Measurements from ENCODE around the gene NRP2. TPM values are rescaled to one million over a fixed set of nuclear protein-coding genes. Genes with fewer than 3 reads are reported as not detected.

The NRP2 gene
- total RNA-seq, 5 donors from 2014 or later (not counting 1 experiment from before 2014, with no cell fraction given), result 0.85 to 1.1 (median 0.93) TPM; not detected in 2

- no peak overlapping the region for H3K4me3 ChIP-seq (ENCODE audit: control insufficient read depth in 1 of 2, extremely low read depth in 1 of 2, low read length in 1 of 2)
- Mint-ChIP-seq H3K4me3 (no peak overlapping the region), H3K27me3 (peaks cover 13 to 22% of the 10 kb centered on the region in 2 donors), H3K36me3 (no peaks in the 10 kb centered on the region), H3K27ac (no peak overlapping the region), H3K4me1 (peaks cover 0 to 6% (median 6%) of the 10 kb centered on the region in 3 donors), H3K9me3 (no peaks in the 10 kb centered on the region)
- H3K36me3 ChIP-seq (ENCODE audit: control insufficient read depth in 2 of 2, extremely low read depth in 1 of 2, insufficient read depth in 1 of 2, low read length in 1 of 2), result no peaks in the 10 kb centered on the region
- no peaks in the 10 kb centered on the region for H3K9me3 ChIP-seq
- peaks cover 0 to 9% of the 10 kb centered on the region in 2 experiments for H3K27me3 ChIP-seq (replicated peaks in 1 of 2; ENCODE audit: control insufficient read depth in 2 of 2, extremely low read depth in 1 of 2, insufficient read depth in 2 of 2, low read length in 1 of 2)
- CTCF ChIA-PET, result no interaction called here
- POLR2A ChIA-PET, result no interaction called here
- DNase-seq (no peak), ATAC-seq (replicated peaks in 1 of 4) (no peak)
- 95% methylated on average over 3 of the region's 10 CpGs for WGBS (ENCODE audit: insufficient coverage)
- no peaks in the 10 kb centered on the region for H3K4me1 ChIP-seq (ENCODE audit: control insufficient read depth in 1 of 2, extremely low read depth in 1 of 2, insufficient read depth in 2 of 2, low read length in 2 of 2)
- H3K27ac ChIP-seq (ENCODE audit: low read length), result no peak overlapping the region
These were observed 35.0 kb downstream of the NRP2 start for GRCh38 chr2:205717175-205717846.

GRCh38 chr2:205717999-205718398, 35.7 kb downstream of the NRP2 start:
- H3K36me3 Mint-ChIP-seq, result no peaks in the 10 kb centered on the region
- ATAC-seq (replicated peaks in 1 of 4), result no peak

GRCh38 chr2:205719847-205720246, 37.5 kb downstream of the NRP2 start:
- H3K9me3 ChIP-seq, result no peaks in the 10 kb centered on the region

More at GRCh38 chr2:205717999-205718398, 35.7 kb downstream of the NRP2 start:
- Mint-ChIP-seq H3K4me1 (peaks cover 0 to 6% (median 6%) of the 10 kb centered on the region in 3 donors), H3K27ac (no peak overlapping the region), H3K9me3 (no peaks in the 10 kb centered on the region), H3K27me3 (peaks cover 13 to 22% of the 10 kb centered on the region in 2 donors), H3K4me3 (no peak overlapping the region)
- DNase-seq, result no peak
- no peaks in the 10 kb centered on the region for H3K36me3 ChIP-seq (ENCODE audit: control insufficient read depth in 2 of 2, extremely low read depth in 1 of 2, insufficient read depth in 1 of 2, low read length in 1 of 2)
- 79% methylated on average over 2 of the region's 3 CpGs for WGBS (ENCODE audit: insufficient coverage)
- ChIA-PET POLR2A (no interaction called here), CTCF (no interaction called here)
- no peaks in the 10 kb centered on the region for H3K9me3 ChIP-seq
- H3K27ac ChIP-seq (ENCODE audit: low read length), result no peak overlapping the region
- no peak overlapping the region for H3K4me3 ChIP-seq (ENCODE audit: control insufficient read depth in 1 of 2, extremely low read depth in 1 of 2, low read length in 1 of 2)
- peaks cover 0 to 9% of the 10 kb centered on the region in 2 experiments for H3K27me3 ChIP-seq (replicated peaks in 1 of 2; ENCODE audit: control insufficient read depth in 2 of 2, extremely low read depth in 1 of 2, insufficient read depth in 2 of 2, low read length in 1 of 2)
- no peaks in the 10 kb centered on the region for H3K4me1 ChIP-seq (ENCODE audit: control insufficient read depth in 1 of 2, extremely low read depth in 1 of 2, insufficient read depth in 2 of 2, low read length in 2 of 2)

GRCh38 chr2:205720451-205720902, 38.2 kb downstream of the NRP2 start:
- Histone ChIP-seq H3K4me3 (ENCODE audit: control insufficient read depth in 1 of 2, extremely low read depth in 1 of 2, low read length in 1 of 2) (no peak overlapping the region), H3K27me3 (replicated peaks in 1 of 2; ENCODE audit: control insufficient read depth in 2 of 2, extremely low read depth in 1 of 2, insufficient read depth in 2 of 2, low read length in 1 of 2) (no peaks in the 10 kb centered on the region), H3K9me3 (no peaks in the 10 kb centered on the region), H3K4me1 (ENCODE audit: control insufficient read depth in 1 of 2, extremely low read depth in 1 of 2, insufficient read depth in 2 of 2, low read length in 2 of 2) (no peaks in the 10 kb centered on the region), H3K27ac (ENCODE audit: low read length) (no peak overlapping the region), H3K36me3 (ENCODE audit: control insufficient read depth in 2 of 2, extremely low read depth in 1 of 2, insufficient read depth in 1 of 2, low read length in 1 of 2) (no peaks in the 10 kb centered on the region)
- Mint-ChIP-seq H3K4me1 (no peaks in the 10 kb centered on the region), H3K27me3 (peaks cover 4 to 9% of the 10 kb centered on the region in 2 donors), H3K36me3 (no peaks in the 10 kb centered on the region), H3K27ac (no peak overlapping the region), H3K4me3 (no peak overlapping the region), H3K9me3 (no peaks in the 10 kb centered on the region)
- ChIA-PET POLR2A (interaction anchor here in 1 of 2 donors (0.6 kb wide), 1 partner anchor 17 kb away, joined by 11 read pairs; no protein-coding TSS in a partner anchor), CTCF (no interaction called here)
- WGBS (ENCODE audit: insufficient coverage), result 58% methylated on average over 4 of the region's 7 CpGs
- no peak for ATAC-seq (replicated peaks in 1 of 4)
- no peak for DNase-seq

More at GRCh38 chr2:205719847-205720246, 37.5 kb downstream of the NRP2 start:
- no peak overlapping the region for H3K27ac Mint-ChIP-seq
- H3K4me1 Mint-ChIP-seq, result no peaks in the 10 kb centered on the region
- H3K36me3 Mint-ChIP-seq, result no peaks in the 10 kb centered on the region
- H3K36me3 ChIP-seq (ENCODE audit: control insufficient read depth in 2 of 2, extremely low read depth in 1 of 2, insufficient read depth in 1 of 2, low read length in 1 of 2), result no peaks in the 10 kb centered on the region
- no CpG with 5 or more reads among the region's 4 CpGs for WGBS (ENCODE audit: insufficient coverage)
- H3K4me1 ChIP-seq (ENCODE audit: control insufficient read depth in 1 of 2, extremely low read depth in 1 of 2, insufficient read depth in 2 of 2, low read length in 2 of 2), result no peaks in the 10 kb centered on the region
- peaks cover 4 to 10% of the 10 kb centered on the region in 2 donors for H3K27me3 Mint-ChIP-seq
- H3K27ac ChIP-seq (ENCODE audit: low read length), result no peak overlapping the region
- CTCF ChIA-PET, result no interaction called here
- no peak overlapping the region for H3K4me3 Mint-ChIP-seq
- no peak overlapping the region for H3K4me3 ChIP-seq (ENCODE audit: control insufficient read depth in 1 of 2, extremely low read depth in 1 of 2, low read length in 1 of 2)
- DNase-seq (no peak), ATAC-seq (replicated peaks in 1 of 4) (no peak)
- POLR2A ChIA-PET, result interaction anchor here in 1 of 2 donors (0.6 kb wide), 1 partner anchor 17 kb away, joined by 11 read pairs; no protein-coding TSS in a partner anchor
- peaks cover 0 to 6% of the 10 kb centered on the region in 2 experiments for H3K27me3 ChIP-seq (replicated peaks in 1 of 2; ENCODE audit: control insufficient read depth in 2 of 2, extremely low read depth in 1 of 2, insufficient read depth in 2 of 2, low read length in 1 of 2)
- no peaks in the 10 kb centered on the region for H3K9me3 Mint-ChIP-seq

DNA sequence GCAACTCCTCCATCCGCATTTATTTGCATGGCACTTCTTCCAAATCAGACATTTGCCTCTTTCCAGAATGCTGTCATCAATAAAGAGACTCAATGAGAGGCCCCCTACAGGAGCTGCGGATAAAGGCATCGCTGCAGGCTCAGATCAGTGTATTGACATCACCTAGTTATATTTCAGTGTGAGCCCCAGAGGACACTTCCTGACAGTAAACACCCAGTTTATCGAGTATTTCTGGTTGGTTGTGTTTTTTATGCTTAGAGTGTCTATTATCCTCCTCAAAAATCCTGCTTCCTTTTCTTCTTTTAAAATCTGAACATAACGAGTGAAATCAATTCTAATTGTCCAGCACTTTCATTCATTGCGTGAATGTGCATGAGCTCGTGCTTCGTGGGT, 38.8 kb downstream of the NRP2 start:
- H3K36me3 Mint-ChIP-seq, result no peaks in the 10 kb centered on the region
- H3K27me3 Mint-ChIP-seq, result peaks cover 4 to 9% of the 10 kb centered on the region in 2 donors
- Histone ChIP-seq H3K27me3 (replicated peaks in 1 of 2; ENCODE audit: control insufficient read depth in 2 of 2, extremely low read depth in 1 of 2, insufficient read depth in 2 of 2, low read length in 1 of 2) (no peaks in the 10 kb centered on the region), H3K9me3 (no peaks in the 10 kb centered on the region), H3K4me3 (ENCODE audit: control insufficient read depth in 1 of 2, extremely low read depth in 1 of 2, low read length in 1 of 2) (no peak overlapping the region), H3K27ac (ENCODE audit: low read length) (no peak overlapping the region), H3K36me3 (ENCODE audit: control insufficient read depth in 2 of 2, extremely low read depth in 1 of 2, insufficient read depth in 1 of 2, low read length in 1 of 2) (no peaks in the 10 kb centered on the region), H3K4me1 (ENCODE audit: control insufficient read depth in 1 of 2, extremely low read depth in 1 of 2, insufficient read depth in 2 of 2, low read length in 2 of 2) (no peaks in the 10 kb centered on the region)
- no peaks in the 10 kb centered on the region for H3K9me3 Mint-ChIP-seq
- ATAC-seq (replicated peaks in 1 of 4), result no peak
- no peak overlapping the region for H3K4me3 Mint-ChIP-seq
- H3K27ac Mint-ChIP-seq, result no peak overlapping the region
- CTCF ChIA-PET, result no interaction called here
- no peak for DNase-seq
- 95% methylated on average over 3 of the region's 8 CpGs for WGBS (ENCODE audit: insufficient coverage)
- no peaks in the 10 kb centered on the region for H3K4me1 Mint-ChIP-seq
- POLR2A ChIA-PET, result no interaction called here

DNA sequence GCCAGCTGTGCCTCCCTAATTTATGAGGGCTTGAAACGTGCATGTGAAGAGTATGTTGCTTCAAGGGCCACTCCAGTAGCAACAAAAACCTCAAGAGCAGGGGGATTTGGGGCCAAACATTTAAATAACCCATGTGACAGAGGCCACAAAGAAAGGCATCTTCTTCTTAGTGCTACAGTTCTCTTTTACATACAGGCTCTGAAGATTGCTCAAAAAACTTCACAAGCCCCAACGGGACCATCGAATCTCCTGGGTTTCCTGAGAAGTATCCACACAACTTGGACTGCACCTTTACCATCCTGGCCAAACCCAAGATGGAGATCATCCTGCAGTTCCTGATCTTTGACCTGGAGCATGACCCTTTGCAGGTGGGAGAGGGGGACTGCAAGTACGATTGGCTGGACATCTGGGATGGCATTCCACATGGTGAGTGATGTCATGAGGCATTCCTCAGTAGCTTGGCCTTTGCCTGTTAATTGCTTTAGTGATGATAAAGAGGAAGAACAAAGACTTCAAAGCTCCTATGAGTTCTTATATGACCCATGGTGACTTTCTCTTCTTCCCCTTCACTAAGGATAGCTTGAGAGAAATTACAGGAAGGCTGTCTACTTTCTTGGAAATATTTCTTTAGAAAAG, 40.1 kb downstream of the NRP2 start:
- POLR2A ChIA-PET, result no interaction called here
- Histone ChIP-seq H3K36me3 (ENCODE audit: control insufficient read depth in 2 of 2, extremely low read depth in 1 of 2, insufficient read depth in 1 of 2, low read length in 1 of 2) (no peaks in the 10 kb centered on the region), H3K9me3 (no peaks in the 10 kb centered on the region), H3K27ac (ENCODE audit: low read length) (no peak overlapping the region), H3K4me3 (ENCODE audit: control insufficient read depth in 1 of 2, extremely low read depth in 1 of 2, low read length in 1 of 2) (no peak overlapping the region), H3K27me3 (replicated peaks in 1 of 2; ENCODE audit: control insufficient read depth in 2 of 2, extremely low read depth in 1 of 2, insufficient read depth in 2 of 2, low read length in 1 of 2) (no peaks in the 10 kb centered on the region), H3K4me1 (ENCODE audit: control insufficient read depth in 1 of 2, extremely low read depth in 1 of 2, insufficient read depth in 2 of 2, low read length in 2 of 2) (no peaks in the 10 kb centered on the region)
- Mint-ChIP-seq H3K4me1 (no peaks in the 10 kb centered on the region), H3K9me3 (no peaks in the 10 kb centered on the region), H3K27ac (no peak overlapping the region), H3K36me3 (no peaks in the 10 kb centered on the region), H3K27me3 (peaks cover 3 to 9% of the 10 kb centered on the region in 2 donors), H3K4me3 (no peak overlapping the region)
- 85% methylated on average over 3 of the region's 4 CpGs for WGBS (ENCODE audit: insufficient coverage)
- CTCF ChIA-PET, result no interaction called here
- DNase-seq (no peak), ATAC-seq (replicated peaks in 1 of 4) (no peak)

All from T-cell (primary cell).